DOHH2 (cell line): Measurements from ENCODE around the gene IRF2BPL.

Source experiments
- CTCF ChIP-seq: fragments of 200-600 bp; sonication (generic); IDR thresholded peaks from one replicate; pipeline ENCODE4 v1.5.1; 2014; ENCODE audit warnings: antibody characterized with exemption, mild to moderate bottlenecking, low read depth, low read length; ENCODE audit not compliant: poor library complexity, severe bottlenecking
- EZH2phosphoT487 ChIP-seq: fragments of 200-600 bp; sonication (generic); IDR thresholded peaks from 2 replicates; pipeline ENCODE4 v1.6.1; 2017; ENCODE audit warnings: borderline replicate concordance, mild to moderate bottlenecking, antibody characterized with exemption, low read length, moderate library complexity, mixed read lengths

- TF ChIP-seq CTCF = no peak
- TF ChIP-seq EZH2phosphoT487 = no peak
Observed at GRCh38 chr14:77036484-77037214, 8.1 kb upstream of the IRF2BPL start.
